SH-SY5Y (cell line): Measurements from ENCODE around the gene SUMO4.

Source experiments
- GATA2 ChIP-seq: IDR thresholded peaks from 2 replicates; pipeline ENCODE4 v1.6.1; 2011; ENCODE audit warnings: mild to moderate bottlenecking, low read depth, low read length
- GATA3 ChIP-seq: IDR thresholded peaks from 2 replicates; pipeline ENCODE4 v1.6.1; 2011; ENCODE audit warnings: low read depth, mild to moderate bottlenecking, low read length, moderate library complexity

GRCh38 chr6:149364557-149364956, 35.5 kb upstream of the SUMO4 start:
- no peak for TF ChIP-seq GATA2
- TF ChIP-seq GATA3: no peak
